NCI-H526 (cell line): ENCODE measurements around the gene RHBG.

Experiments
- DNase-seq, 2 experiments: peaks; one replicate each; lab custom pipeline; 2025; lab: John Stamatoyannopoulos, UW

Gene RHBG

GRCh38 chr1:156406251-156406650, 37.2 kb downstream of the RHBG start:
- DNase-seq: peak; percentile 46 to 66

DNA sequence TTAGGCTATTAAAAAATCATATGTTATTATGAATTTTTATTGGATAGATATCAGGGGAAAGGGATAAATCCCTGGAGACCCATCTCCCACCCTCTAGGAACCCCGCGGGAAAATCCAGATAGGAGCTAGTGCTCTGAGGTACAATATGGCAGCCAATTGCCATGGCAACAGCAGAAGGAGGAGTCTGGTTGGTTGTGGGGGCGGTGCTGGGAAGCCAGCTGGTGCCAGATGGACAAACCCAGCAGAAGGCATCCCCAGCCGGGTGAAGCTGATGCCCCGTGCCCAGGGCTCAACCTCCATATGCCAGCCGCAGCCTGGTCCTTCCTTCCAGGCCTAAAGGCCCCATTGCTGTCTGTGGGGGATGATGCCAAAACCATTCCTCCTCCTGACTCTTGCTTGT, 38.3 kb downstream of the RHBG start:
- DNase-seq: peak; percentile 66 to 87

- no peak for DNase-seq
Observed at GRCh38 chr1:156407760-156408159, 38.7 kb downstream of the RHBG start.

DNA sequence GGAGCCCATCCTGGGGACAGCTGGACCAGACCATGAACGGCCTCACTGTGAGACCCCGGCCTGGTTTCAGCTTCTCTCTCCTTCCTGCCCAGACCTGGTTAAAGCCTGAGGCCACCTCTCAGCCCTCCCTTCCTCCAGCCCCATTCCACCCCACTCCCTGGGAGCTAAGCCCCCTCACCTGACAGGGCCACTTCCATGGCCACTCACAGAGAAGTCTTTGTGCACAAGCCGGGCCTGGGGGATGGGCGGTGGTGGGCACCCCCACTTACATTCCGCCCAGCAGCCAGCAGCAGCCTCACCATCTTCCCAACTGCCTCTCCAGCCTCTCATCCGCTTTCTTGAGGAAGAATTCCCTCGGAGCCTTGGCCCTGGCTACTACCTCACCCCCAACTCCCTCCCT, 40.4 kb downstream of the RHBG start:
- no peak for DNase-seq

DNA sequence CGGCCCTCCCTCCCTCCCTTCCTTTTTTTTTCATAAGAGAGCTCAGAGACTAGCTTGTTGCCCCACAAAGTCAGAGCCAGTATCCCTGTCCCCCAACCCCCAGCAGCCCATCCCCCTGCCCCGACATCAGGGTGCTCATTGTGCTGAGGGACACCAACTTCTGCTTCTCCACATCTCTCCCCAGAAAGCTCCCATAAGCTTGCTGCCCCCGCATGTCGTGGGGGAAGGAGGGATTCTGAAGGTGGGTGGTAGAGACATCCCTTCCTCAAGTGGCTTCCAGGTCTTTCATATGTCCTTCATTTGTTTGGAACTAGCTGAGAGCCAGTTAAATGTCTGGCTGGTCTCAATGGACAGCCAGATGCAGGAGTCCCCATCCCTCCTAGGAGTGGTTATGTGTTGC, 41.2 kb downstream of the RHBG start:
- DNase-seq: no peak

- DNase-seq: no peak
Observed at GRCh38 chr1:156410740-156411139, 41.7 kb downstream of the RHBG start.

DNA sequence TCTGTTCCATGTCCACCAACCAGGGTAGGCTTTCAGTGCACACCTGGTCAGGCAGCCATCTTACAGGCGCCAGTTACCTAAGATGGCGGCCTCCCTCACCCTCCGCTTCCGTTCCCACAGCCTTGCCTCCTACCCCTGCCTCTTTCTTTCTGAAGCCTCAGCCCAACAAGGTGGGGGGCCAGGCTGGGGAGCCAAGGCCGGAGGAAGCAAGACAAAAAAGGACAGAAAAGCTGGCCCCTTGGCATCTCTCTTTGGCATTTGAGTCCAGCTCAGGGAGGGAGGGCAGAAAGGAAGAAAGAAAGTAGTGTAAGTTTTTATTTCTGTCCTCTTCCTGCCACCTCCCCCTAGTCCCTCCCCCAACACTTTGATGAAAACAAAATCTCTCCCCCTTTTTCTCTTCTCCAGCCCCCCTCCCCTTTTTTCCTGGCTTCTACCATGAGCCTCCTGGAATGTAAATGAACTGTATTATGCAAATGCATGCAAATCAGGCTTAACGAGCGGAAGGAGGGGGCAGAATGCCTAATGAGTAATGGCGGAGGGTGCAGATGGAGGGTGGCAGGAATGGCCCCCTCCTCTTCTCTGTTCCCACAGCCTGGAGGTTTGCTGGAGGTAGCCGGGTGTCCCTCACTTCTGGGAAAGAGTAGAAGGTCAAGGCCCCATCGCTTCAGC, 43.8 kb downstream of the RHBG start:
- peak; percentile 99 to 100 for DNase-seq

GRCh38 chr1:156413391-156414246, 44.6 kb downstream of the RHBG start:
- DNase-seq: peak; percentile 100

- DNase-seq: peak in 1 of 2 experiments; percentile 54
Observed at GRCh38 chr1:156414461-156415064, 45.6 kb downstream of the RHBG start.

DNA sequence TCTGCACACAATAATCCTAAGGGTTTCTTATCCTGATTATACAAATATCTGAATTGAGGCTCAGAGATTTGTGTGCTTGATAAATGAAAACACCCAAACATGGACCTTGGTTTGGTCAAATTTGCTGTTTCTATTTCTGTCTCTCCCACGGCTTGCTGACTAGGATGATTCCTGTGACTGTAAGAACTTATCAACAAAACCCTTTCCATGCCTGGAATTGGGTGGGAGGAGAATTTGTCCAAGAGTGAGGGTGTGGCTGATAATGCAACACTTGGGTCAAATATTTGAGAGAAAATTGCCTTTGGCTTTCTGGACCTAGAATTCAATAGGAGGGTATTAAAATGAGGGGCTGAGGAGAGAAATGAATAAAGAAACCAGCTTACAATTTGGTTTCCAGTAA, 48.0 kb downstream of the RHBG start:
- DNase-seq: no peak

DNA sequence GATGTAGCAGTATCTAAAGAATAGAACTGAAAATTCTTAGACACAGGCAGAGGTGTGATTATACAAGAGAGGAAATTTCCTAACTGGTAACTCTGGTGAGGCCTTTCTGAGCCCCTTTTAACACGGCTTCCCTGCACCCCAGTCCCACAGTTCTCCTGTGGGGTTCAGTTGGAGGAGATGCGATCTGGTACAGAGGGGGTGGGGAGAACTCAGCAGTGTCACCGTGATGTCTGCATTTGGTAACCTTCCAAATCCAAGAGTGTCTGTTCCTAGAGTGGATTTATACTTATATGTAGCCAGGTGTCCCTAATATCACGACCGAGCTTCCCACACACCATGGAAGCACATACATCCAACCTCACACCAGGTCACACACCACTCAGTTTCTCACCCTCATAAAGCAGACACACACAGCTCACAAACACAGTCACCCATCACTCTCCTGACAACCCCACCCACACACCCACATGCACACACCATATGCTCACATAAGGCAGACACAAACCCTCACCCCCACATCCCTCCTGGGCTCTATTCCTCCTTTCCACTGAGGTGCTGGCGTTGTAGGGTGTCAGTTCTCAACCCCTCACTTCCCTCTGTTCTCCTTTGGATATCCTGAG, 48.5 kb downstream of the RHBG start:
- no peak for DNase-seq

DNA sequence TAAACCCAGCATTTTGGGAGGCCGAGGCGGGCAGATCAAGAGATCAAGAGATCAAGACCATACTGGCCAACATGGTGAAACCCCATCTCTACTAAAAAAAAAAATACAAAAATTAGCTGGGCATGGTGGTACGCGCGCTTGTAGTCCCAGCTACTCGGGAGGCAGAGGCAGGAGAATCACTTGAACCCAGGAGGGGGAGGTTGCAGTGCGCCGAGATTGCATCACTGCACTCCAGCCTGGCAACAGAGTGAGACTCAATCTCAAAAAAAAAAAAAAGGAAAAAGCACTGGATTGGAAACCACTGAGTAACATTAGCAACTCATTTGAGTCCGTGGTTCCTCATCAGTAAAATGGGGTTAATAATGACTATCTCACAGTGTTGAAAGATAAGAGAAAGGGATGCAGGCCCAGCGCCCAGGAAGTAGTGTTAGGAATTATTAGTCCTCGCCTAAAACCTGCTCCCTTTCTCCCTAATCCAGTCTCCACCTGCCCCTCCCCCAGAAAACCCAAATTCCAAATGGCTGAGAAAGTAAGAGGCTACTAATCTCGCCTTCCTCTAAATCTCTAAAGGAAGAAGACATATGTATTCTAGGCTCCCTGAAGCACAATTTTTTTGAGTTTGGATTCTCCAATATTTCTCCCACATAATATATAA, 49.5 kb downstream of the RHBG start:
- DNase-seq: peak in 1 of 2 experiments; percentile 42

GRCh38 chr1:156419854-156420204, 50.8 kb downstream of the RHBG start:
- DNase-seq: peak; percentile 63 to 82

GRCh38 chr1:156420205-156421061, 51.4 kb downstream of the RHBG start:
- peak in 1 of 2 experiments; percentile 69 for DNase-seq

GRCh38 chr1:156421062-156421938, 52.3 kb downstream of the RHBG start:
- DNase-seq: peak; percentile 95 to 99

DNA sequence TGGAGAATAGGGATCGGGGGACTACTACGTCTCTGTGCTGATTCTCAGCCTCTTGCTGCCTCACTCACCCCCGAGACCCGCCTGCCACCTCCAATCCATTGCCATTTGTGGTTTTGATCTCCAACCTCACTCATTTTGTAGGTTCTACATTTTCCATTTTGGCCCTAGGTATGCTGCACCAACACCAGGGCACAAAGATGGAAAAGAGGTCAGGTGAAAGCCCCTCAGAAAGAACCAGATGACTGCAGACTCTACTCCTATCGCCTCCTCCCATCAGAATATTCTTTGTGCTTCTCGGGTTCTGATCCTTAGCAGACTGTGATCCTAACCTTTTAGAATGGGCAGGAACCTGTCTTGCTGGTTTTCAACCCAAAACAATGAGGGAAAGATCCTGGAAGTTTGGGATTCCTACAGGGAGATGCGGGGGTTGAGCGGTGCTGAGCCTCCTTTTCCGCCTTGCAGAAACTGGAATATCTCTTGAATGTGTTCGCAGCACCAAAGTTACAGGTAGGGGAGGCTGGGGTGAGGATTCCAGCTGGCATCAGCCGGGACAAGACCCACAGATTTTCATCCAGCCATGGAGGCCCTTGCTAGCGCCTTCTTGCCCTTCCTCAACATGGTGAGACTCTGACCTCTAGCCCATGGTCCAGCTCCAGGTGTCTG, 53.1 kb downstream of the RHBG start:
- DNase-seq: peak in 1 of 2 experiments; percentile 52

DNA sequence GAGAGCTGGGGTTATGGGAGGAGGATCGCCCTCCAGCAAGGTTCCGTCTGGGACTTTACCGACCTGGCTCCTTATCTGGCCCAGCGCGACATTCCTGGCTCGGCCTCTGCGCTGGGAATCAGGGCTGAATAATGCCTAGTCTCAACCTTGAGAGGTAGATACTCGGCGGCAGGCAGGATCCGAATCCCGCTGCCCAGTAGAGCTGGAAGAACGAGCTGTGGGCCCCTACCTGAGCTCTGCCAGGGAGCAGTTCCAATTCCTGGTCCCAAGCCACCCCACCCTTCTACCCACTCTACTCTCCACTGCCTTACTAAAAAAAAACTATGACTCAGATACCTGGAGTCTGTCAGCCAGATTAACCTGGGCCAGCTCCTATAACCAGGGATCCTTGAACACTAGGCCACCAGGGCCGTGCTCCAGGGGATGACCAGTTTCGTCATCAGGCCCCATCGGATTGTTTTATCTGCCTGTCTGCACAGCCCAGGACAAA, 53.6 kb downstream of the RHBG start:
- peak in 1 of 2 experiments; percentile 41 for DNase-seq

GRCh38 chr1:156423422-156424352, 54.7 kb downstream of the RHBG start:
- DNase-seq: no peak
